ENCODE measurements around the gene NUDT3.

Gene NUDT3

DNA sequence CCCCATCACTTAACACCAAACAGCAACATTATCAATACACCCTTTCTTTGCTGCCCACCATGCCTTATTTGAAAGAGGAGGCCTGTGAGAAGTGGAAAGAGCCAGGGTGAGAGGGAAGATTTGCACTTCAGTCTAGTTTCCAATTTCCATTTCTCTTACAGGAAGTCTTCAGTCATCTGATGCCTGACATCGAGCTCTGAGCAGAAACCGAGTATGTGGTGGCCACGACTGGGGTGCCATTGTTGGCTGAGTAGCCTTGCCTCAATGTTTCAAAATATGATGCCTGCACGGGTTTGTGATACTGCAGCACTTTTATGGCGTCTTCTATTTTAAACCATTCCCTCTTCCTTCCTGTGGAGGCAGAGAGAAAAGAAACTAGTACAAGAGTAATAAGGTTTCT is 103.9 kb downstream of the NUDT3 start:
- H3K9me3 ChIP-seq, result no peaks in the 10 kb centered on the region
- H3K4me1 ChIP-seq, result peaks cover 83% of the 10 kb centered on the region
- peak overlapping the region; percentile 83 for H3K4me2 ChIP-seq
- TF ChIP-seq Cebpa-rat (IDR thresholded peaks at IDR 0.05), result no peak
- H3K27ac ChIP-seq, result peak overlapping the region; percentile 74
- no peaks in the 10 kb centered on the region for H3K27me3 ChIP-seq
- H4K20me1 ChIP-seq, result no peaks in the 10 kb centered on the region
- peak overlapping the region; percentile 29; the same call in 1 of the 2 replicates for H3K4me3 ChIP-seq
- H3K9ac ChIP-seq, result peak overlapping the region; percentile 28
- H3K36me3 ChIP-seq, result peaks cover 50% of the 10 kb centered on the region

DNA sequence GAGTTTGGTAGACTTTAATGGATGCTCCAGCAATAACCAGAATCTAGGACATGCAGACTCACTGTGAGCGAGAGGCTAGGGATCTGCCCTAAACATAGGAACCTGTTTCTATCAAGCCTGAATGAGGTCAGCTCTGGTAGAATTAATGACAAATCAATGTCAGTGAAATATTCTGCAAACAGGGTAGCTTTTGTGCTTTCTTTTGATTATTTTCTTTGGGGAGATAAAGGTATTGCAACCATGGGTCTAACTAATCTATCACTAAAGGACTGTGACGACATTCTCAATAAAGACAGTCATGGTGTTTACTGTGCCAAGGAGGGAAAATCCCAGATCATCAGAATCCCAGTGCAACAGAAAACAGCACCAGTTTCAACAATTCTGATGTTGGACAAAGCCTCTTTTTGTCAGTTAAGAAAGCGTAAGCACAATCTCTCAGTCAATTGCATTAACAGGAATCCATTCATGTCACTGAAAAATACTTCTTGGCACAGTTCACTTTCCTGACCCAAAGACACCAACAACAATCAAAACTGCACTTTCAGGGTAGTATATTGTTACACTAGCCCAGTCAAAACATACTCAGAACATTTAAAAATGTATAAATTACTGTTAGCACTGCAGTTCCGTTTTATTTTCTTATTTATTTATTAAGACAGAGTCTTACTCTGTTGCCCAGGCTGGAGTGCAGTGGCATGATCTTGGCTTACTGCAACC is 106.9 kb downstream of the NUDT3 start:
- Histone ChIP-seq H3K4me1 (peaks cover 78% of the 10 kb centered on the region), H3K9ac (peak overlapping the region; percentile 47; the same call in 1 of the 2 replicates), H3K27me3 (no peaks in the 10 kb centered on the region), H3K9me3 (no peaks in the 10 kb centered on the region), H3K36me3 (peaks cover 40% of the 10 kb centered on the region), H3K27ac (peak overlapping the region; percentile 76), H3K4me3 (no peak overlapping the region), H4K20me1 (no peaks in the 10 kb centered on the region), H3K4me2 (peak overlapping the region; percentile 76)
- no peak for TF ChIP-seq Cebpa-rat (IDR thresholded peaks at IDR 0.05)

DNA sequence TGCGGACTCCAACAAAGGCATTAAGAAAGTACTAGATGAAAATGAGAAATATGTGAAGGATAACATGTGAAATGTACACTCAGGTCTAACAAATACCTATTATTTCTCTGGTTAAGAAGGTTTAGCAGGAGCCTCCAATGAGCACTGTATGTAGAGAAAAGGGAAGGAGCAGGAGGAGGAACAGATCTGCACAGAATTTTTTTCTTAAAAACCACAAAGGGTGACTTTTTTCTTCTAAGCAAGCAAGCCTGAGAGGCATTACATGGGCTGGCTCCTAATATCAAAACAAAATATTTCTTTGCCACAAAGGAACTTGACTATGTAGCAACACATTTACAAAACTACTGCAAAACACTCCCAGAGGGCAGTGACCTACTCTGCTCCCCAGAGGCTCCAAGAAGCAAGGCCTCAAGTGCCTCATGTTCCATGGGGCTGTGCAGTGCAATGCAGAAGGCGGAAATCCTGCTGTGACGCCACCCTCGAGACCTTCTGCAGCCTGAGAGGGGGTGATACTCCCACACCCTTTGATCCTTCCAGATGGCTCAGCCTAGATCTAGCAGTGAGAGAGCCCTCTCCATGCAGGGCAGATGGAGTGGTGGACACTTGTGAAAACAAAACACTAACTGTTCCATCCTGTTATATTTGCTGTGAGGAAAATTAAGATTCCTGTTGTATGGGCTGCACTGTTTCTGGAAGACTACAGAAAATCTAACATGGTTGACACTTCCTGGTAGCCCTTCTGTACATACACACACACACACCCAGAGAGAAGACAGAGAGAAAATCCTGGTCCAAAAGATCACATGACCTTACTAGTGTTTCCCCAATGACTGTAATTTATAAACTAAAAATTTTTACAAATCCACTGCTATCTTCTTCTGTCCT is 107.7 kb downstream of the NUDT3 start:
- Histone ChIP-seq H3K4me3 (no peak overlapping the region), H3K27ac (peak overlapping the region; percentile 76), H3K4me1 (peaks cover 70% of the 10 kb centered on the region), H3K9me3 (no peaks in the 10 kb centered on the region), H4K20me1 (no peaks in the 10 kb centered on the region), H3K27me3 (no peaks in the 10 kb centered on the region), H3K9ac (peak overlapping the region; percentile 47; the same call in 1 of the 2 replicates), H3K36me3 (peaks cover 45% of the 10 kb centered on the region), H3K4me2 (peak overlapping the region; percentile 76)
- TF ChIP-seq Cebpa-rat (IDR thresholded peaks at IDR 0.05), result peak; percentile 95

DNA sequence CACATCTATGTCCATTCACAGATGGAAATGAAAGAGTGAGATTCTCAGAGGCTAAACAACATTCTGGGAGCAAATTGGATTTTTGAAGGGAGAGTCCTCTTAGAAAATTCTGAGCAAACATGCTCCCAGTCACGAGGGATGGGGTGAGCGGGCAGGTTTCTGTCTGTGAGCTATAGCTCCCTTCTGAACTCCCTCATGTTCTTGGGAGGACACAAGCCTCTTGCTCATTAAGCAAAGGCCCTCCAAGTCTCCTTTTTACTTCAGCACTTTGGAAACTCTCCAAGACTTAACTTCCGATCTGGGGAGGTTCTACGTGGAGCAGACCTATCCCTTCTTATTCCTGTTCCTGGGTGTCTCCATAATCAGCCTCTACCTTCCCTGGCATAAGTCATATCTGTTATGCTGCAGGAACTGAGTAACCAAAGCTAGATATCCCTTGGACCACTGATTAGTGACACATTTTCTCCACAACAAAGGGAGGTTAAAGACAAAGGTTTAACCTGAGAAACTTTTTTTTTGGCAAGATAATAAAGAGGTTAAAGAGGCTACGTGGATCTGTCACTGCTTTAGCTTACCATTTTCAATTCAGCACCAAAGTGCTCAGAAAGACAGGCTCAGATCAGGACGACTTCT is 110.7 kb downstream of the NUDT3 start:
- peaks cover 55% of the 10 kb centered on the region for H3K36me3 ChIP-seq
- H3K9me3 ChIP-seq, result no peaks in the 10 kb centered on the region
- H3K27ac ChIP-seq, result no peak overlapping the region
- no peak overlapping the region for H3K4me3 ChIP-seq
- H4K20me1 ChIP-seq, result no peaks in the 10 kb centered on the region
- H3K27me3 ChIP-seq, result no peaks in the 10 kb centered on the region
- no peak overlapping the region for H3K9ac ChIP-seq
- no peak overlapping the region for H3K4me2 ChIP-seq
- peaks cover 44% of the 10 kb centered on the region for H3K4me1 ChIP-seq
- TF ChIP-seq Cebpa-rat (IDR thresholded peaks at IDR 0.05), result no peak

DNA sequence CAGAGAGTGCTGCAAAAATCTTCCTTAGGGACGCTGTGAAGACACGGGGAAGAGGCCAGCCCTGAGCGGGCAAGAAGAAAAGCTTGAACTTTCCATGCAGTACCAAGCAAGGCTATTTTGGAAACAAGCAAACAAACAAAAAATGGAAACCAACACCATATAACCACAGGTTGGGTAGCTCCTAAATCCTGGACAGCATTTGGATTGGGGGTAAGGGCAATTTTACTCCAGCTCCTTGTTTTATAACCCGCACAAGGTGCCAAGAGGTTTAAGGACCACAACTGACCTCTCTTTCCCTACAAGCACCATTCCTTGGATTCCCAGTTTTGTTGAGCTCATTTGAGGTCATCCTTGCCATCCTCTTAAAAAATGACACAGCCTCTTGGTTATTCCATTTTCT is 112.3 kb downstream of the NUDT3 start:
- no peak overlapping the region for H3K4me2 ChIP-seq
- peaks cover 54% of the 10 kb centered on the region for H3K36me3 ChIP-seq
- H4K20me1 ChIP-seq, result no peaks in the 10 kb centered on the region
- no peak overlapping the region for H3K27ac ChIP-seq
- H3K9ac ChIP-seq, result no peak overlapping the region
- peaks cover 35% of the 10 kb centered on the region for H3K4me1 ChIP-seq
- no peak for TF ChIP-seq Cebpa-rat (IDR thresholded peaks at IDR 0.05)
- no peak overlapping the region for H3K4me3 ChIP-seq
- H3K27me3 ChIP-seq, result no peaks in the 10 kb centered on the region
- no peaks in the 10 kb centered on the region for H3K9me3 ChIP-seq

DNA sequence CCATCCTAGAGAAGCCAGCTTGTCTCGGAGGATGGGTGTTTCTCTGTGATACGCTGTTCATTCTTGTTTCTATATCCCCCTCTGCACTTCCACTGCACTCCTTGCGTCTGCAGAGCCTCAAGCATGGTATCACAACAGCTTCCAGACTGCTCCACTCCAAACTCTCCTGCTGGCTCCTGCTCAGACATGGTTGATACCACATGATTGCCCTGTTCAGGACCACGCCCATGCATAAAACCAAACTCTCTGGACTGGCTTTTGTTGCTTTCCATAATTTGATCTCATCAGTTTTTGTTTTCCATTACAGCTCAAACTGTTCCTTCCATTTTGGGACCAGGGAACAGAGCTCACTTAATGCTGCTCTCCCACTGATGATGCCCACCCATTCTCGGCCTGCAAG is 113.6 kb downstream of the NUDT3 start:
- TF ChIP-seq Cebpa-rat (IDR thresholded peaks at IDR 0.05), result no peak
- Histone ChIP-seq H3K4me2 (no peak overlapping the region), H3K9ac (no peak overlapping the region), H3K27me3 (no peaks in the 10 kb centered on the region), H3K9me3 (no peaks in the 10 kb centered on the region), H3K4me3 (no peak overlapping the region), H3K27ac (no peak overlapping the region), H4K20me1 (no peaks in the 10 kb centered on the region), H3K36me3 (peaks cover 52% of the 10 kb centered on the region), H3K4me1 (peaks cover 24% of the 10 kb centered on the region)

DNA sequence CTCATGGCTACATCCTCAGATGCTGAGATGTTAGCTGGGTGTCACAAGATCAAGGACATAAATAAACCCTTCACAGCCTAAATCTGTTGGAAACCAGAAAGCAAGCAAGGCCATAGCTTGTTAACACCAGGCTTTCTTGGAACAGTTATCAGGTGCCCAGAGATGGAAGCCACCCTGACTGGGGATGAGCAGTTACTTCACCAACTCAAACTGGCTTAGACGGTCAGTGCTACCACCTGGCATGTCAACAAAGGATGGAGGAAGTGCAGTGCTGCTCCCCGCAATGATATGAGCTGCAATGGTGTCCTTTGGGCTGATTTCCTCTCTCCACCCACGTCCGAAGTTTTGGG is 114.7 kb downstream of the NUDT3 start:
- Histone ChIP-seq H3K4me3 (no peak overlapping the region), H3K27me3 (no peaks in the 10 kb centered on the region), H4K20me1 (no peaks in the 10 kb centered on the region), H3K9ac (no peak overlapping the region), H3K4me1 (peaks cover 24% of the 10 kb centered on the region), H3K4me2 (no peak overlapping the region), H3K9me3 (no peaks in the 10 kb centered on the region), H3K36me3 (peaks cover 47% of the 10 kb centered on the region), H3K27ac (no peak overlapping the region)
- no peak for TF ChIP-seq Cebpa-rat (IDR thresholded peaks at IDR 0.05)

DNA sequence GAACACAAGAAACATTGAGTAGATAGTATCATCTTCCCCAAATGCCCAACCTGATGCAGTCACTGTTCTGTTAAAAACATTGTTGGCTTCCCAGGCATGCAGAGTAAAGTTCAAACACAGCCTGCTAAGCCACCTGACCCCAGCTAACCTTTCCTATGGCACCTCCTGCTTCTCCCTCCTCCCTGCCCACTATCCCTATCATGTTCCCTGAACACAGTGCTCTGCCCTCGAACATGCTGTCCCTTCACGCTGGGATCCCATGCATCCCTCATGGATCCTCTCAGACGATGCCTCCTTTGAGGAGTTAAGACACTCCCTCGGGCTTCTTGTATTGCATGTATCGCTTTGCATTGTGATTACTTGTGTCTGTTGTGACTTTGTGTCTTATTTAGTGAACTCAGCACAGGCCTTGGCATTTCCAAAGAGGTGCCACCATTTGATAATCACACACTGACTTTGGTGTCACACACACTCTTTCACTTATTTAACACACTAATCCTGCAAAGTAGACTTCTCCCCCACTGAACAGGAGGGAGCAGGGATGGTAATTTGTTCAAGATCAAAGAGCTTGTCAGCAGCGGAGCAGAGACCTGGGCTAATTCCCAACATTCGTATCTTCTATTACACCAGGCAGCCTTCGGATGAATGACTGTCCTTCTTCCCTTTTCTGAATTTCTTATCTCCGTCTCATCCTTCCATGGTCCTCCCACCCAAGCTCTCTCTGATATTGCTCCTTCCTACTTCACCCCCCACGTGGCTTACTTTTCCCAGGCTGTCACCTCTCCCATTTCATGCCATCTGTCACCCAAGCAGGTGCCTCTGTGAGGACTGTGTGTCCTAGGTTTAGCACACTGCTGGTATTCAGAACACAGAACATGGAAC is 115.3 kb downstream of the NUDT3 start:
- Histone ChIP-seq H3K36me3 (peaks cover 44% of the 10 kb centered on the region), H3K4me3 (no peak overlapping the region), H3K4me2 (no peak overlapping the region), H3K27me3 (no peaks in the 10 kb centered on the region), H3K27ac (no peak overlapping the region), H3K9me3 (no peaks in the 10 kb centered on the region), H4K20me1 (no peaks in the 10 kb centered on the region), H3K4me1 (peaks cover 24% of the 10 kb centered on the region), H3K9ac (no peak overlapping the region)
- no peak for TF ChIP-seq Cebpa-rat (IDR thresholded peaks at IDR 0.05)

DNA sequence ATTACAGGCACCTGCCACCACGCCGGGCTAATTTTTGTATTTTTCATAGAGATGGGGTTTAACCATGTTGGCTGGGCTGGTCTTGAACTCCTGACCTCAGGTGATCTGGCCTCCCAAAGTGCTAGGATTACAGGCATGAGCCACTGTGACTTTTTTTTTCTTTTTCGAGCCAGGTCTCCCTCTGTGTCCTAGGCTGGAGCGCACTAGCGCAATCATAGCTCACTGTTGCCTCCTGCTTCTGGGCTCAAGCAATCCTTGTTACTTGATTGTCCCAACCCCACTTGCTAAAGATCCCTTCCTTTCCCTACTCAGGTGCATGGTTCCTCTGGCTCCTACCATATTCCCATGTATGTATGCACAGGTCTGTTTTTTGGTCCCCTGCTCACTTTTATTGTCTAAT is 116.3 kb downstream of the NUDT3 start:
- no peak for TF ChIP-seq Cebpa-rat (IDR thresholded peaks at IDR 0.05)
- no peak overlapping the region for H3K4me2 ChIP-seq
- no peaks in the 10 kb centered on the region for H4K20me1 ChIP-seq
- H3K27ac ChIP-seq, result no peak overlapping the region
- H3K27me3 ChIP-seq, result no peaks in the 10 kb centered on the region
- peaks cover 33% of the 10 kb centered on the region for H3K4me1 ChIP-seq
- peaks cover 36% of the 10 kb centered on the region for H3K36me3 ChIP-seq
- H3K9ac ChIP-seq, result no peak overlapping the region
- no peak overlapping the region for H3K4me3 ChIP-seq
- no peaks in the 10 kb centered on the region for H3K9me3 ChIP-seq

All from BLaER1 (cell line).